ENCODE results near the gene NCKAP5. TPM values are rescaled to one million over a fixed set of nuclear protein-coding genes. Genes with fewer than 3 reads are reported as not detected.

Gene NCKAP5
- total RNA-seq, 2 experiments from 2014 or later, result not detected

DNA sequence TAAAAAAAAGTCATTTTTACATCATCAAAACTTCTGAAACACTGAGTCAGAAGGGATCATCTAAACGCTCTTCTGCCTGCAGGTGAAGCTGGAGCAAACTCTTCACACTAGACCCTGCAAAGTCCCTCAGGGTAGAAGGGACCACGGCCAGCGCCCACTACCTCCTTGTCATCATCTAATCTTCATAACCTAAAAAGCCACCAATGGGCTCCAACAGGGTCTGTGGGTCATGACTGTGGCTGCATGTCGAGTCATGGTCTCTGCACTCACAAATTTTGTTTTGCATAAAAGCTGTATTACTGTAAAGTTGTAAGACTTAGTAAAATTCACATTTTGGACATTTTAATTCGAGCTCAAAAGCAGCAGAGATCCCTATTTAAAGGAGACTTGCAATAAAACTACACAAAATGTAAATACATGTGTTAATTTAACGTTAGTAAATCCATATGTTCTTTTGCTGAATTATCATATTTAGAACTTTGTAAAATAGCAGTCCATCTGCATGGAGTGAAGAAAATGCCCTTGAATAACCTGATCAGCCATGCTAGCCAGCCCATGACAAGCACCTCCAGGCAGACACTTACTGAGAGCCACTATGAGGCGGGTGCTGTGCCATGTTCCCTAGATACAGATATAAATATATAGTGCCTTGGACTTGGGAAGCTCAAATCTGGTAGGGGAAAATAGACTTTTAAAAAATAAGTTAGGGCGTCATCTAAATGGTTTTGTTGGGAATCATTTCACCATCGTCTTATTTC, 461.0 kb downstream of the NCKAP5 start:
- Mint-ChIP-seq H3K27me3 (no peaks in the 10 kb centered on the region), H3K27ac (no peak overlapping the region), H3K4me1 (no peaks in the 10 kb centered on the region), H3K4me3 (no peak overlapping the region), H3K9me3 (peaks cover 2% of the 10 kb centered on the region), H3K36me3 (no peaks in the 10 kb centered on the region)
- POLR2A ChIA-PET, result no interaction called here
- DNase-seq (no peak), ATAC-seq (ENCODE audit: low read depth) (no peak)

DNA sequence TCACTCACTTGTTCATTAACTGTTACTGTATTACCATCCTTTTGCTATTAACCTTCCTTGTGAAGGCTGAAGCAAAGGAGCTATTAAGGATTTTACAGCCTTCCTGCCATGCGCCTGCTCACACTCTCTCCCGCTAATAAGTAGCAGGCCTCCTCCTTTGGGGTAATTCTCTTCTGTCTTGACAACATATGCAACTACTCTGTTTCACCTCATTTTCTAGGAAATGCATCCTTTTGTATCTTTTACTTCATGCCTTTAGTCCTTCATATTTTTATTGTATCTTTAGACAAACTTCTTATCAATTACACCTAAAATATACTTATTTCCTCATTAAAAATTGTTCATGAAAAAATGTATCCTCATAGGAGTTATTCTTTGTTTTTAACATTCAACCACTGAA, 463.4 kb downstream of the NCKAP5 start:
- Mint-ChIP-seq H3K9me3 (peaks cover 2% of the 10 kb centered on the region), H3K4me1 (no peaks in the 10 kb centered on the region), H3K36me3 (no peaks in the 10 kb centered on the region), H3K27ac (no peak overlapping the region), H3K4me3 (no peak overlapping the region), H3K27me3 (no peaks in the 10 kb centered on the region)
- DNase-seq (no peak), ATAC-seq (ENCODE audit: low read depth) (no peak)
- POLR2A ChIA-PET, result no interaction called here

DNA sequence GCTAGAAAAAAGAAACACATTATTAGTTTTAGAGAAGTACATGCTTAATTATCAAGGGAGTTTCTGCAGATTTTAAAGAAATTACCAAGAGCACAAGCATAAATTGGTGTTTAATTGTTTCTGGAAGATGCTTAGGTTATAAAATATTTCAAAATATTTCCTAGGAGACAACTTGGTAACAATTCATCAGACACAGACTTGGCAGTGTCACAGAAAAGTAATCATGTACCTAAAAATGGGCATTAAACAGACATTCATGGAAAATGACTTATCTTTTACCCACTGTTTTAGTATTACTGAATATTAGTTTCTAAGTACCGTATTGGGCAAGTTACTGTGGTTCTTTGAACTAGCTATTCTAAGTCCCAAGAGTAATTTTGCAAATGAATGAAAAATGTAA, 469.5 kb downstream of the NCKAP5 start:
- H3K4me3 Mint-ChIP-seq, result no peak overlapping the region
- H3K36me3 Mint-ChIP-seq, result no peaks in the 10 kb centered on the region
- H3K9me3 Mint-ChIP-seq, result peaks cover 2% of the 10 kb centered on the region
- ATAC-seq (ENCODE audit: low read depth), result no peak
- DNase-seq, result no peak
- no peaks in the 10 kb centered on the region for H3K27me3 Mint-ChIP-seq
- H3K4me1 Mint-ChIP-seq, result no peaks in the 10 kb centered on the region
- H3K27ac Mint-ChIP-seq, result no peak overlapping the region
- POLR2A ChIA-PET, result no interaction called here

GRCh38 chr2:133097666-133098065, 470.6 kb downstream of the NCKAP5 start:
- Mint-ChIP-seq H3K27me3 (no peaks in the 10 kb centered on the region), H3K4me1 (no peaks in the 10 kb centered on the region), H3K27ac (no peak overlapping the region), H3K36me3 (no peaks in the 10 kb centered on the region), H3K4me3 (no peak overlapping the region), H3K9me3 (peaks cover 2% of the 10 kb centered on the region)
- DNase-seq (no peak), ATAC-seq (ENCODE audit: low read depth) (no peak)
- POLR2A ChIA-PET, result no interaction called here

GRCh38 chr2:133092571-133092970, 475.7 kb downstream of the NCKAP5 start:
- POLR2A ChIA-PET, result no interaction called here
- ATAC-seq (ENCODE audit: low read depth) (no peak), DNase-seq (no peak)
- no peaks in the 10 kb centered on the region for H3K36me3 Mint-ChIP-seq
- peaks cover 3% of the 10 kb centered on the region for H3K9me3 Mint-ChIP-seq
- H3K27ac Mint-ChIP-seq, result no peak overlapping the region
- no peaks in the 10 kb centered on the region for H3K4me1 Mint-ChIP-seq
- H3K4me3 Mint-ChIP-seq, result no peak overlapping the region
- H3K27me3 Mint-ChIP-seq, result no peaks in the 10 kb centered on the region

DNA sequence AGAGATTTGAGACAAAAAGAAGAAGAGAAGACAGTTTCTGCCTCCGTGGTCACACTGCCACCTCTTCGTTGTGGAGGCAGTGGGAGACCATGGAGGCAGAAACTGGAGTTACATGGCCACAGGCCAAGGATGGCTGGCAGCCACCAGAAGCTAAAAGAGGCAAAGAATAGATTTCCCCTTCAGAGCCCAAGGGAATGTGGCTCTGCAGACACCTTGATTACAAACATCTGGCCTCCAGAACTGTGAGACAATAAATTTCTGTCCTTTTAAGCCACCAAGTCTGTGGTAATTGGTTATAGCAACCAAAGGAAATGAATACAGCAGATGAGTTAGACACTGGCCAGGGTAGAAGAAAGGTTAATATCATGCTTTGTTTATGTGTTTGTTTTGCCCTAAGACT, 477.9 kb downstream of the NCKAP5 start:
- POLR2A ChIA-PET, result no interaction called here
- no peak for DNase-seq
- peaks cover 2% of the 10 kb centered on the region for H3K9me3 Mint-ChIP-seq
- ATAC-seq (ENCODE audit: low read depth), result no peak
- H3K4me1 Mint-ChIP-seq, result no peaks in the 10 kb centered on the region
- H3K27me3 Mint-ChIP-seq, result no peaks in the 10 kb centered on the region
- H3K4me3 Mint-ChIP-seq, result no peak overlapping the region
- H3K36me3 Mint-ChIP-seq, result no peaks in the 10 kb centered on the region
- no peak overlapping the region for H3K27ac Mint-ChIP-seq

DNA sequence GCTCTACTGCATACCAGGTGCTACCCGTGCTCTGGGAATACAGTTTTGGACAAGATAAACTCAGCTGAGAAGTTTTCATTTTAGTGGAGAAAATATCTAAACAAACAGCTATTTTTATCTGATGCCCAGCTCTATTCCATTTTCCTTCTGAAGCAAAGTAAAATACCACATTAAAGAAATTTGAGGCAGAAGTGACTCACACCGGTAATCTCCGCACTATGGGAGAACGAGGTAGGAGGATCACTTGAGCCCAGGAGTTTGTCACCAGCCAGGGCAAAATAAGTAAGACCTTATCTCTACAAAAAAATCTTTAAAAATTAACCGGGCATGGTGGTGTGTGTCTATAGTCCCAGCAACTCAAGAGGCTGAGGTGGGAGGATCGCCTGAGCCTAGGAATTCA, 482.1 kb downstream of the NCKAP5 start:
- H3K27me3 Mint-ChIP-seq, result no peaks in the 10 kb centered on the region
- POLR2A ChIA-PET, result no interaction called here
- ATAC-seq (ENCODE audit: low read depth) (no peak), DNase-seq (no peak)
- H3K4me1 Mint-ChIP-seq, result no peaks in the 10 kb centered on the region
- H3K27ac Mint-ChIP-seq, result no peak overlapping the region
- H3K36me3 Mint-ChIP-seq, result no peaks in the 10 kb centered on the region
- H3K9me3 Mint-ChIP-seq, result peaks cover under 1% of the 10 kb centered on the region
- no peak overlapping the region for H3K4me3 Mint-ChIP-seq

GRCh38 chr2:133085646-133086045, 482.6 kb downstream of the NCKAP5 start:
- H3K27me3 Mint-ChIP-seq, result no peaks in the 10 kb centered on the region
- POLR2A ChIA-PET, result no interaction called here
- no peak for DNase-seq
- no peaks in the 10 kb centered on the region for H3K36me3 Mint-ChIP-seq
- no peak for ATAC-seq (ENCODE audit: low read depth)
- no peak overlapping the region for H3K27ac Mint-ChIP-seq
- H3K4me3 Mint-ChIP-seq, result no peak overlapping the region
- no peaks in the 10 kb centered on the region for H3K9me3 Mint-ChIP-seq
- H3K4me1 Mint-ChIP-seq, result no peaks in the 10 kb centered on the region

DNA sequence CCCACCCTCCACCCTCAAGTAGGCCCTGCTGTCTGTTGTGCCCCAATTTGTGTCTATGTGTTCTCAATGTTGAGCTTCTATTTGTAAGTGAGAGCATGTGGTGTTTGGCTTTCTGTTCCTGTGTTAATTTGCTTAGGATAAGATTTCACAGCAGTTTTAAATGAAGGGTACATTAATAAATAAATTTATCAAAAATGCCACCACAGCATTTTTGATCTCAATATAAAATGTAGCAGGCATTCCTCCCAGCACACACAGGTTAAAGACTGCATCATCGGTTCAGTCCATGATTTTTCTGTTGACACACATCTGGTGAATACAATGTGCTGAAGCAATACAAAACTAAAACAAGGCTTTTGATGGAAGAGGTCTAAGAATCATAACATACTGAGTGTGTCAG, 486.2 kb downstream of the NCKAP5 start:
- H3K27me3 Mint-ChIP-seq, result no peaks in the 10 kb centered on the region
- POLR2A ChIA-PET, result no interaction called here
- H3K4me1 Mint-ChIP-seq, result no peaks in the 10 kb centered on the region

DNA sequence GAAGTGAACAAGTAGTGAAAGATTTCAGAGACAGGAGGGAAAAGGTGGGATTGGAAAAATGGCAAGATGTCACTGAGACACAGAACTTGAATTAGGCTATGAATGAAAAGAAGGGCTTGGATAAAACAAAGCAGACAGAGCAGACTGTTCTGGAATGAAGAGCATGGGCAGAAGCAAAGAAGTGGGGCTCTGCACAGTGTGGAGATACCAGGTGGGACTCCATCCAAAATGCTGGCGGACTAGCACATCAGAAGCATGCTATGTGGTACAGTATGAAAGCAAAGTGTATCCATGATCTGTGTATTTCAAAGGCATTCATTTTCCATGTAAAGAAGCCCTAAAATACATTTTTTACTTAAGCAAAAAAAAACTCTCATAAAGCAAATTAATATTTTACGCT, 487.4 kb downstream of the NCKAP5 start:
- no peaks in the 10 kb centered on the region for H3K36me3 Mint-ChIP-seq
- no peak overlapping the region for H3K27ac Mint-ChIP-seq
- no peaks in the 10 kb centered on the region for H3K4me1 Mint-ChIP-seq
- no peak overlapping the region for H3K4me3 Mint-ChIP-seq
- no peaks in the 10 kb centered on the region for H3K27me3 Mint-ChIP-seq
- no peak for DNase-seq
- no peaks in the 10 kb centered on the region for H3K9me3 Mint-ChIP-seq
- POLR2A ChIA-PET, result no interaction called here
- ATAC-seq (ENCODE audit: low read depth), result no peak

More for the DNA sequence above, 486.2 kb downstream of the NCKAP5 start:
- no peaks in the 10 kb centered on the region for H3K36me3 Mint-ChIP-seq
- no peak overlapping the region for H3K27ac Mint-ChIP-seq
- H3K9me3 Mint-ChIP-seq, result no peaks in the 10 kb centered on the region
- DNase-seq, result no peak
- H3K4me3 Mint-ChIP-seq, result no peak overlapping the region
- no peak for ATAC-seq (ENCODE audit: low read depth)

GRCh38 chr2:133078667-133079411, 489.4 kb downstream of the NCKAP5 start:
- H3K36me3 Mint-ChIP-seq, result no peaks in the 10 kb centered on the region
- DNase-seq, result no peak
- H3K4me3 Mint-ChIP-seq, result no peak overlapping the region
- POLR2A ChIA-PET, result no interaction called here
- no peaks in the 10 kb centered on the region for H3K4me1 Mint-ChIP-seq
- ATAC-seq (ENCODE audit: low read depth), result no peak
- no peaks in the 10 kb centered on the region for H3K27me3 Mint-ChIP-seq
- H3K9me3 Mint-ChIP-seq, result no peaks in the 10 kb centered on the region
- H3K27ac Mint-ChIP-seq, result no peak overlapping the region

DNA sequence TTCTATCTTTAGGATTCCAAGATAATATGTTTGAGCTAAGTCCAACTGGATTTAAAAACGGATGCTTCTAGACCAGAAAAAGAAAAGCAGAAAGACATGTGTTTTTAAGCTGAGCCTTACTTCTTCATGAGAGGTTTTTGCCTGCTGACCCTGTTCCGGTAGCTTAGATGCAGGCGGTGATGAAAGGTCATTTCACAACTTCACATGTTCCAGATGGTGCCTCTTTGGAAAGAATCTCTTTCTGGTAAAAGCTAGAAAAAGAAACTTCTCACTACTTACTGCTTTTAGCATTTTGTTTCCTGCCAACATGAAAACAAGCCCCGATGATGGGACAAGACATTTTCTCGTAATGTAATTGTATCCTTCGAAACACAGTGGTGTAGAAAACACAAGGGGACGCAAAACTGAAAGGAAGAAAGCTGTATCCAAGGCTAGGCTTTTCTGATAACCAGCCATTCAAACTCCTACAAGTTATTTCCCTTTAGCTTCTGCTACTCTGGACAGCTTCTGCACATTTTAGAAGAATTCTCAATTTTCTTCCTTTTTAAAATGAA, 490.9 kb downstream of the NCKAP5 start:
- POLR2A ChIA-PET, result no interaction called here
- no peak overlapping the region for H3K27ac Mint-ChIP-seq
- DNase-seq, result no peak
- H3K27me3 Mint-ChIP-seq, result no peaks in the 10 kb centered on the region
- H3K4me1 Mint-ChIP-seq, result no peaks in the 10 kb centered on the region
- no peaks in the 10 kb centered on the region for H3K36me3 Mint-ChIP-seq
- no peak for ATAC-seq (ENCODE audit: low read depth)
- H3K9me3 Mint-ChIP-seq, result no peaks in the 10 kb centered on the region
- no peak overlapping the region for H3K4me3 Mint-ChIP-seq

- DNase-seq (no peak), ATAC-seq (ENCODE audit: low read depth) (no peak)
- Mint-ChIP-seq H3K27me3 (no peaks in the 10 kb centered on the region), H3K4me3 (no peak overlapping the region), H3K4me1 (no peaks in the 10 kb centered on the region), H3K27ac (no peak overlapping the region), H3K9me3 (no peaks in the 10 kb centered on the region), H3K36me3 (no peaks in the 10 kb centered on the region)
- POLR2A ChIA-PET, result no interaction called here
These were observed 495.2 kb downstream of the NCKAP5 start for GRCh38 chr2:133072837-133073694.

Data from activated naive CD8-positive, alpha-beta T cell treated with anti-CD3 and anti-CD28 coated beads, Interleukin-2, amount 10 ng/mL, durations not matched to agents 7 days and 5 days (primary cell).